ENCODE measurements around the gene SNX14.
"Not testable (repeated sequence)": the region's sequence is repeated elsewhere in the genome, so short reads cannot be mapped to it uniquely, and the experiment has no call there.

The SNX14 gene

DNA sequence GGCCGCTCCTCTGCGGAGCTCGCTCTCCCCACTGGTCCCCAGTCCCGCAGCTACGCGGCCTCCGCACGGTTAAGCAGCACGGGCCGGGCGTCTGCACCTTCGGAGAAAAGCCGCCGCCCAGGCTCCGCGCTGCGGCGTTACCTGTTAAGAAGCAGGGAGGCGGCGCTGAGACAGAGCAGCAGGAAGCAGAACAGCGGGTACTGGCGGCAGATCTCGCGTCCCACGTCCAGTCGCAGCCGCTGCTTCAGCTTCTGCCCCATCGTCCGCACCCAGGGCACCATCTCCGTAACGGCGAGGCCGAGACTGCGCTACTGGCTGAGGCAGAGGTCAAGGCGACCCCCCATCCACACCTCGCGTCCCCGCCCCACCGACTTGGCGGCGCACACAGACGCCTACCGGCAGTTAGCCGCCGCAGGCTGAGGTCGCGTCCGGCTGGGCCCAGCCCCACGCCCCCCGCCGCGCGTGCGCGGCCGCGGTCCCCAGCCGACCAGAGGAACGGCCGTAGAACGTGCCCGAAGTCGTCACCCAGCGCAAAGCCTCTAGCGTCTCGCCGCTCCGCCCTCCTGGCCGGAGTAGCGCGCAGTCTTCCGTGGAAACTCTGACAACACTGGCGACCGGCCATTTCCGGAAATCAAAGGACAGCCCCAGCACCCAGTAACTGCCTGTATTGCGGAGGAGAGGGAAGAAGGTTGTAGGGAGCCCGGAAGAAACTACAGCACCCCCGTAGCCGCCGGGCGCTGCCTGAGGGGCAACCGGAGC lies at the start of gene SNX14:
TSS of gene SNX14 (minus strand) at position 421 of the 759 bp plus-strand sequence. CDS start at position 281, 140 bp downstream.
- peak; percentile 59 for DNase-seq

DNA sequence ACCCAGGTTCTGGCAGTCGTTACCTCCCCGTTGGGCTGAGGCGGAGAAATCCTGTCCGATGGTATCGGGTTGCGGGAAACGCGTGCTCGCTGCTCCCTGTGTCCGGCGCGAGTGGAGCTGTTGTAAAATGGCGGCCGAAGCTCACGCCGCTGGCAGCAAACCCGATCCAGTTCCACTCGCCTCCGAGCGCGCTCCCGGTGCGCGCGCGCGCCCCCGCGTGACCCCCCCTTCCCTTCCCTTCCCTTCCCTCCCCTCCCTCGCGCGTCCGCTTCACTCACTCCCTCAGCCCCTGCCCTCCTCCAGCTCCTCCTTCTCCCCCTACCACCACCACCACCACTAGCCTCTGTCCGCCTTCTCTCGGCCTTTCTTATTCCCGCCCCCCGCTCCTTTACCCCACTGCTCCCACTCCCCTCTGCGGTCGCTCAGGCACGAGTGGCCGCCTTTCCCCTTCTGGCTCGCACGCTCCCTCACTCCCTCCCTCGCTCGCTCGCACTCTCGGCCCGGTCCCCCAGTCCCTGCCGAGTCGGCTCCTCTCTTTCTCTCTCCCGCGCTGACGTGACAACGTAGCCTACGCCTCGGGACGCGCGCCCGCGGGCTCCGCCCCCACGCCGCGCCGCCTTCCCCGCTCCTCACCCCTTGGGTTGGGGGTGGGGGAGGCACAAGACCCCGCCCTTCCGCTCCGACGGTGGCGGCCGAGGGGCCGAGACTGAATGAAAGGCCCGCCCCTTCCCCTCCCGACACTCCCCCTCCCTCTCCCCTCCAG lies 49.3 kb upstream of the SNX14 start, which contains the start of gene SYNCRIP:
TSS of gene SYNCRIP (minus strand) at position 113 of the 763 bp plus-strand sequence. CDS start 1,447 bp downstream, outside the sequence.
- DNase-seq, result peak; percentile 90

GRCh38 chr6:85641897-85642773 lies 48.5 kb upstream of the SNX14 start:
- no peak for DNase-seq

- DNase-seq, result no peak
Measured at GRCh38 chr6:85641522-85641896, 47.9 kb upstream of the SNX14 start.

DNA sequence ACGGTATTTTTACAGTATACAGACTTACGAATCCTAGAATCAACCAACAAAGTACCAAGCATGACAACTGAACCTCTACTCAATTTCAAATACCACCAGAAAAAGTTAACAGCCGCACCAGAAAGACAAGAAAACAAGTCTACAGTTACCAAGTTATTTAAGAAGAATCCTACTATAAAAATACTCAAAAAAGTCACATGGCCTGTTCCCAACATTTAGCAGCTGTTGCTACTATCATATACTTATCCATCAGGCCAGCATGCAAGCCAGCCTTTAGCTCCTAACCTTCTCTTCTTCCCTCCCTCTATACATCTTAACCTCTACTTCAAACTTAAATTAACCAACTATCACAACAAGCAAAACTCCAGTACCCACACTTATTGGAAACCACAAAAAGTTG lies 47.2 kb upstream of the SNX14 start:
- no peak for DNase-seq

DNA sequence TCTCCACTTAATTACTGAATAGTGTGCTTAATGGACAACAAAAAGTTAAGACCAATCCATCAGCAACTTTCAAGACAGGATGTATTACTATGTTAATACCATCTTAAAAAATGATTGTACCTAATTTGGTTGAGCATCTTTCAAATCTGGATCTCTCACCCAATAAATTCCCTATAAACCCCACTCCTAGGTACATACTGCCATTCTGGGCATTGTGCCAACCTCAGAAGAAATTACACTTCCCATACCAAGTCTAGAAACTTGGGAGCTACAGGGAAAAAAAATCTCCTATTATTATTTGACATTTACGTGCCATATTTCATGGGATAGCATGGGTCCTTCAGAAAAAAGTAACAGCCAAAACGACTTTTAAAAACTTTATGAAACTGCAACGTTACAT lies 43.9 kb upstream of the SNX14 start:
- DNase-seq, result no peak

- no peak for DNase-seq
Measured at GRCh38 chr6:85632164-85632942, 38.7 kb upstream of the SNX14 start.

- DNase-seq, result not testable (repeated sequence)
Measured at GRCh38 chr6:85631117-85631516, 37.5 kb upstream of the SNX14 start.

- DNase-seq, result no peak
Measured at GRCh38 chr6:85628353-85628752, 34.7 kb upstream of the SNX14 start.

GRCh38 chr6:85620308-85620707 lies 26.6 kb upstream of the SNX14 start:
- DNase-seq, result no peak

DNA sequence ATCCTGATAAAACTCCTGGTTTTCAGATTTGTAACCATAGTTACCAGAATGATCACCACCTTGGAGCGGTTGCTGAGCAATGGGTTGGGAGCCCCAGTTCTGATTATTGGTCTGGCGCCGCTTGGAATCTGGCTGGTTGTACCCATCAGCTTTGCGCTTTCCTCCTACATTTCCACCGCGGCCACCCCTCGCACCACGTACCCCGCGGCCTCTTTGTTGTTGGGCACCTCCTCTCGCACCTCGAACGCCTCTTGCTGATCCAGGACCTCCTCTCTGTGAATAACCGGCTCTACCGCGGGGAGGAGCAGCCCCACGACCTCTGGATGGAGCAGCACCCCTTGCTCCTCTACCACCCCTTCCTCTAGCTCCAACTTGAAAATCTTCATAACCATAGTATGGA lies 21.1 kb upstream of the SNX14 start:
- no peak for DNase-seq

GRCh38 chr6:85612690-85613474 lies 19.2 kb upstream of the SNX14 start:
- DNase-seq, result no peak

DNA sequence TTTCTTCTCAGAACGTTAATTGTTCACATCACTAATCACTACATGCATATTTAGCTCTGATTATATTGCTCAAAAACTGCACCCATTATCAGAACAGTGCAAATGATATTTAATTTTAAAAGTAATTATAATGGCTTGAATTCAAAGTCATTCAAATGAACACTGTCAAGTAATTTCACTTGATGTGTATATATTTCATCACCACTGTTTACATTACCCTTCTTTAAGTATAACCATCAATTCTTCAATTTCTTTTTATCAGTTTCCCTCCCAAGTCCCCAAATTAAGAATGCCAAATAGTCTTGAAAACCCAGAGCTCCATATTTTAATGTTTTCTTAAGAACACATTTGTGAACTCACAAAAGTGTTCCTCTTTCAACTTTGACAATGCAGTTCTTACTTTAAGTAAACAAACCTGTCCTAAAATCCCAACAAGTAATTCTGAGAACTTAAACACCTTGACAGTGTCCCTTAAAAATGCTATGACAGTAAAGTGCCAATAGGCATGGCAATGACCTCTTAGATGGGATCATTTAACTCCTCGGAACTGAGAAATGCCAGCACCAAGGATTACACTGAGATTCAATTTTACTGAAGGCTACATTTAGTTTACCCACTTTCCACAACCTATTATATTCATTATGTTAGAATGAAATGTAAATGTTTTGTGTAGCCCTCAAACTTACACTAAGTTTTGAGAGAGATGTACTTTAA lies 16.7 kb upstream of the SNX14 start:
- DNase-seq, result no peak

DNA sequence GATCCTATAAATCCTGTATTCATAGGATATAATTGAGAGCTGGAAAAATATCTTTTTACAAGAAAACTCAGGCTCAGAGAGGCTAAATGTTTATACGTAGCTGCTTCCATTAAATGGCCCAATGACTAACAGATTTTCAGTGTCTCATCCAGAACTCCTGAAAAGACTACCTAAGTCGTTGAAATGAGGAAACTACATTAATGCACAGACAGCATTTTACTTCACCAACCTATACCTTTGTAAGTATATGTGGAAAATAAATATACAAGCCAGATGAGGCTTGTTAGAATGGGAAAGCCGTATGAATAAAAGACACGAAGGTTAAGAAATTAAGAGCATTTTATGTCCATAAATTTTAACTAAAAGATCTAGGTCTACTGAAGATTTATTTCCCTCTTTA lies 8.4 kb upstream of the SNX14 start:
- no peak for DNase-seq

- no peak for DNase-seq
Measured at GRCh38 chr6:85600713-85601313, 7.2 kb upstream of the SNX14 start.

DNA sequence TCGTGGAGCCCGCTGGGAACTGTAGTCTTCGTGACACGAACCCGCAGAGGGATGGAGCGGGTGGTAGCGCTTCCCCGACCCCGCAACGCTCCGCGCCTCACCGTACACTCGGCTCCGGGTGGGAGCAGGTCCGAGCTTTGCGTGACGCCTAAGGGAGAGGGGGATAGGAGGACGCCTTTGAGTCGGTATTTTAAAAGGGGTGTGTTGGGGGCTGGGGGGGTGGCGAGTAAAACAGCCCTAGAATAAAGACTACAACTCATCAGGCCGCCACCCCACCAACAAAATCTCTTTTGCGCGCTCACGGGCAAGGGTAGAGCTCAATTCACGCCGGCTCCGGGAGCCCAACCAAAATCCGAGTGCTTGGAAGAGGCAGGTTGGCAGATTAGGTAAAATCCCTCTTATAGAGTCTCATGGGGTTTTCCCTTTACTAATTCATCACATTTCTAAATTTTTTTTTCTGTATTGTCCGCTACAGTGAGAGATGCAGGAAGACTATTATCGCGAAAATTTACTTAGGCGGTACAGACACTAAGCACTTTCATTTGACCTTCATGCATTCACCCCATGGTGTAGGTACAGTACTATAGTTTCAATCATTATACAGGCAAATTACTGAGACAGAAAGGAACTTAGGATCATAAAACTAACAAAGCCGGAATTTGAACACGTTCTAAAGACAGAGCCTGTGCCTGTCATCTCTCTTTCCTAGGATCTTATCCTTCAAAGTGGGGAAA lies 706 bp upstream of the SNX14 start:
- no peak for DNase-seq

DNA sequence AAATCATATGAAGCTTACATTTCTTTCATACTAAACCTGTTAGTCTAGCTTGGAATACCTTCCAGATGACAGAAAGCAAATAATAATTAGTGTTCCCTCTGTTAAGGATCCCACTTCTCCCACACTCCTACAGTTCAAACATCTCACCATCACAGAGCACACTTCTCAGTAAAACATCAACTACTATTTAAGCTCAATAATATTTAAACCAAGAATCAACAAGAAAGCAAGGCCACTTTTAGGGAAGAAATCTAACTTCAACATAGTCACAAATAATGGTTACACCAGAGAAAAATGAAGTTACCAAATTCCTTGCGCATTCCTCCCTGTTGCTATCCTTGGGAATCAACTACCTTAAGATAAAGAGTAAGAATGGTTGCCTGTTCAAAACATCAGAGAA lies 1.6 kb downstream of the SNX14 start:
- DNase-seq, result no peak

DNA sequence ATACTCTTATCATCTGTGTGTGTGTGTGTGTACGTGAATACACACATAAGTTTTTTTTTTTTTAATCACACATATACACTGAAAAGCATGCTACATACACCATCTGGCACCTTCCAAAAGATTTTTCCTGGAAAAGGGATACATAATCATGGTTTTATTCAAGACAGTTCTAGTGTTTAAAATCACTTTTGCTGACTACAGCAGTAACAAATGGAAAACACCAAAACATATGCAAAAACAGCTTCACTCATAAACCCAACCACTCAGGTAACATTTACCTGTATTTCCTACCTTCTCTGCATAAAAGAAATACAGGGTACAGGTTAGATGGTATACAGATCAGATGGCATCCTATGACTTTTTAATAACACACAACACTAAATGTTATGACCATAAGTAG lies 2.5 kb downstream of the SNX14 start:
- DNase-seq, result no peak

- DNase-seq, result no peak
Measured at GRCh38 chr6:85585741-85586140, 7.9 kb downstream of the SNX14 start.

GRCh38 chr6:85582832-85583231 lies 10.8 kb downstream of the SNX14 start:
- not testable (repeated sequence) for DNase-seq
